Bone marrow (tissue), 2 donors: Measurements from ENCODE around the gene MACROD1.
A peak's percentile ranks its signal among the peaks of the same experiment; 100 is the strongest.

Experiments used
- DNase-seq, 2 donors: peaks; one replicate each; lab custom pipeline; 2025; lab: John Stamatoyannopoulos, UW

Gene MACROD1

GRCh38 chr11:64035081-64035524 is 130.8 kb downstream of the MACROD1 start:
- no peak for DNase-seq

- DNase-seq = no peak
Measured at GRCh38 chr11:64034411-64034811, 131.5 kb downstream of the MACROD1 start.

DNA sequence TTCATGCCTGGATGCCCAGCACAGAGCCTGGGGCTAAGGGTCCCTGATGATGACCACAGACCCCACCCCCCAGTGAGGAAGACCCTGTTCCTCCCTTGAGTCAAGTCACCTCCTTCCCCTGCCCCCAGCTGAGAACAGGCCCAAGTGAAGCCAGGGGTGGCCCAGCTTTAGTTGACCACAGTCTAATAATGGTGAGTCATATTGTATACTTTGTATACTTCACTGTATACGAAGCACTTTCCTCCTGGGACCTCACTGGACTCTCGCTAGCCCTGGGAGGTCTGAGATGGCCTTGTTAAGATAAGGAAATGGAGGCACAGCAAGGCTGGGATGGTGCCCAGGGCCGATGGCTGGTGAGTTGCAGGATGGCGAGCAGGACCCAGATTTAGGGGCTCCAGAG is 133.9 kb downstream of the MACROD1 start:
- no peak for DNase-seq

GRCh38 chr11:64031001-64031400 is 134.9 kb downstream of the MACROD1 start:
- no peak for DNase-seq

DNA sequence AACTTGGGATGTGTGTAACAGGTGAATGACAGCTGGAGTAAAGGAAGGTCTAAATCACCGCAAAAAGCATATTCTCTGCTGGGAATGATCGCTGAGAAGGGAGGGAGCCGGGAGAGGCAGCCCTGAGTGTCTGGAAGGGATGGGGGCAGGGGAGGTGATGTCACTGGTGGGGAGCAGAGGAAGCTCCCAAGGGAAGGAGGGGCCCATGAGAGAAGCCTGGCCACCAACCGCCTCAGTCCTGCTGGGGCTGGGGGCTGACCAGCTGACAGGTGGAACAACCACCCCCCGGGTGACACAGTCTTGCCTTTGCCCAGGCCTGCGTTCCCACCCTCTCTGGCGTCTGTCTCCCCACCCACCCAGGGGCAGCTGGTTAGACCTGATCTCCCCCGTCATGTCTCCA is 136.1 kb downstream of the MACROD1 start:
- DNase-seq = no peak

- DNase-seq = no peak
Measured at GRCh38 chr11:64028398-64029115, 137.4 kb downstream of the MACROD1 start.

- peak in 1 of 2 donors; percentile 50 for DNase-seq
Measured at GRCh38 chr11:64027651-64028397, 138.1 kb downstream of the MACROD1 start.

GRCh38 chr11:64026575-64027205 is 139.2 kb downstream of the MACROD1 start:
- DNase-seq = no peak

GRCh38 chr11:64025205-64025604 is 140.7 kb downstream of the MACROD1 start:
- no peak for DNase-seq

- DNase-seq = no peak
Measured at GRCh38 chr11:64023712-64024710, 141.9 kb downstream of the MACROD1 start.

GRCh38 chr11:64022125-64022784 is 143.7 kb downstream of the MACROD1 start:
- no peak for DNase-seq

DNA sequence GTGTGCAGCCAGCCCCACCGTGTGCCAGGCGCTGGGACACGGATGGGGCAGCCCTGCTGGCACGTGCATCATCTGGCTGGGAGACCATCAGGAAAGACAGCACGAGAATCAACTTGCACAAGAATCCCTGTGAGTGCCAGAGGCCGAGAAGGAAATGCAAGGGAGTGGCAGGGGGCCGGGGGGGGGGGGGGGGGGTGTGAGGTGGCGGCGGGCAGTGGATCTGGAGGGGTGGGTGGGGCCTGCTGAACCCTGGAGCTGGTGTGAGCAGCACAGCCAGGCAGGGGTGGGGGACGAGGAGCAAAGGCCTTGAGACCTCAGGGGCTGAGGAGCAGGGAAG is 144.2 kb downstream of the MACROD1 start:
- no peak for DNase-seq

GRCh38 chr11:64020976-64021756 is 144.7 kb downstream of the MACROD1 start:
- no peak for DNase-seq

DNA sequence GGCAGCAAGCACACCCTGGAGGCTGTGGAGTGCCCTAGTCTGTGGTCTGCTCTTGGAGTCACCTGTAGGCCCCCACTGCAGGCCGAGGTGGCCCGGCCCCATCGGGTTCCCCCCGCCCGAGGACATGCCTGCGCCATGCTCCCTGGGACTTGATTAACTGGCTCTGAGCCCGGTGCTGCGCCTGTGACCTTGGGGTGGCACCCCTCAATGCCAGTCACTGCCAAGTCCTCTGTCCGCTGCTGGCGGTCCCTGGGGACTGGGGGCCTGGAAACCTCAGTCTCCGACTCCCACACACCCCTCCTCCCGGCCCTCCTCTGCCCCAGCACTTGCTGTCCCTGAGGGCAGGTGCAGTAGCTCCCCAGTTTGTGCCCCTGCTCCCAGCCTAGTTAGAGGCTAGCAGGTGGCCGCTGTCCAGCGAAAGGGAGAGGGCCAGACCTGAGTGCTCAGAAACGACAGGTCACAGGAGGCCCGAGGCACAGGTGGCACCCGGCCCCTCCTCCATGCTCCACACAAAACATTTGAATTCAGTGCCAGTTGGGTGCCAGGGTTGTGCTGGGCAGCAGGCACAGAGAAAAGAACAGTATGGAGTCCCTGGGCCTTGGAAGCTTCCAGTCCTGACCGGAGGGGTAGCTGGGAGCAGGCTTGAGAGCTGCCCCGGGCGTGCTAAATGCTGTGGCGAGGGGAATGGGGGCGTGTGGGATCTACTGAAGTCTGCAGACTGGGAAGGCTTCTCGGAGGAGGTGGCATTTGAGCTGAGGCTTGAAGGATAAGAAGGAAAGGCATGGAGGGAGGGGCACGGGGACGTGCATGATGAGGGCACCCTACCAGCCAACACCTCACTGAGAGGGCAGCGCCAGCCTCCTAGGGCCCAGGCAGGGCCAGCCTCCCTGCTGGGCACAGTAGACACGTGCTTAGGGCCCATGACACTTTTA is 146.5 kb downstream of the MACROD1 start:
- DNase-seq = no peak

DNA sequence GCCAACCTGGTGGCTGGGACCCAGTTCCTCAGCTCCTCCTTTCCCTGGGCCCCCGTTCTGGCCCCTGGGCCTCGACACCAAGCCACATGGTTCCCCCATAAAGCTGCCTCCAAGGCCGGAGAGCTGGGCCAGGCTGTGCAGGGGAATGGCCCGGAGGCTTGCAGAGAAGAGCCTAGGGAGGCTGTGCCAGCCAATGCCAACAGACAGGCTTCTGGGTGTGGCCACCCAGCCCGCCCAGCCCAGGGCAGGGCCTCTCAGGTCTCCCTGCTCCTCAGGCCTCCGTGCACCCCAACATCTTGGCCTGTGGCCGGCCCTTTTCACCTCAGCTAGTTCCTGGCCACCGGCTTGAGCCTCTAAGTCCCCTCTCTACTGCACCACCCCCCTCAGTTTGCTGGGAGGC is 147.6 kb downstream of the MACROD1 start:
- no peak for DNase-seq

- no peak for DNase-seq
Measured at GRCh38 chr11:64017945-64018224, 148.0 kb downstream of the MACROD1 start.

DNA sequence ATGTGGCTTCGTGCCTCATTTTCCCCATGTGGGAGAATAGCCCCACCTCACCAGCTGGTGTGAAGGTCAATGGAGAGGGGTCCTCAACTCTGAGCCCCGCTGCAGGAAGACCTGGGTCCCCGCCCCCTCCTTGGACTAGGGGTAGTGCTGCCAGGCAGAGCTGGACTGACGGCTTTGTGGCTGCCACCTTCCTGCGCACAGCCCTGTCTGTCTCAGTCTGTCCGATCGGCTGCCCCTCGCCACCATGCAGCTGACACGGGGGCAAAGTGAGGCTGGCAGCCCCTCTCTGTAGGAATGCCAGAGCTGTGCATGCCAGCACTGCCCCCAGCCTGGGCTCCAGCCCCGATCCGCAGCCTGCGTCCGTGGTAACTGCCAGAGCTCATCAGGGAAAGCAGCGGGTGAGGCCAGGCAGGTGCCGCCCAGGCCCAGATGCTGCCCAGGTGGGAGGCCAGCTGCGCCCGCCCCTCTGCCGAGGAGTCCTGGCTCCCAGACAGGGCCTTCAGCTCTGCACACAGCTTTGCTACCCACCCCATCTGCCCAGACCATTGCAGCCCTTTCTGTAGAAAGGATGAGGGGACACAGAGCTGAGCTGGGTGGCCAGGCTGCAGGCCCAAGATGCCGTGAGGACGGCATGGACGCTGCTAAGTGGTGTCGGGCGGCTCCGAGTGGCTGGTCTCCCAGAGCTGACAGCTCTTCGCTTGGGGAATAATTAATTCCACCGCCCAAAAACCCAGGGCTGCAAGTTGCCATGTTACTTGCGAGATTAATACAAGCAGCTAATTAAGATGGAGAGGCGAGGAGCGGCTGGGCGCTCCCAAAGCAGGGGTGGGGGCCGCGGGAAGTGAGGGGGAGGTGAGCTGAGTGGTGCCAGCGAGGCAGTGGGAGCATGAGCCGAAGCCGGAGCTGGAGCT is 149.7 kb downstream of the MACROD1 start:
- no peak for DNase-seq

GRCh38 chr11:64015510-64015909 is 150.4 kb downstream of the MACROD1 start:
- no peak for DNase-seq

DNA sequence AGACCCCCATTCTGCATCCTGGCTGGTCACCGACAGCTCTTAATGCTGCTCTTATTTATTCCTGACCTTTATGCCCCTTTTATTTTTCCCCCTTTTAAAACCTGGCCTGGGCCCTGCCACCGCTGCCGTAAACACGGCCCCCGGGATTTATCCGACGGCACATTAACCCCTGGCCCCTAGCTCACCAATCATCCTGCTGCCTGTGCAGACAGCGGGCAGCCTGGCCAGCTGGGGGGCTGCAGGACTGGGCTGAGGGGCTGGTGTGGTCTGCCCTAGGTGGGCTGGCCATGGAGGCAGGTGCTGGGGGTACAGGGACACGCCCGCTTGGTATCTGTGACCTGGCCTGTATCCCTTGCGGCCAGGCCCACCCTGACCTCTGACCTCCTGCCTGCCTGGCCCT is 151.6 kb downstream of the MACROD1 start:
- DNase-seq = no peak
